Islet of Langerhans (tissue), 1 donor: ENCODE data around the gene TGM5.
"Not testable (repeated sequence)": the region's sequence is repeated elsewhere in the genome, so short reads cannot be mapped to it uniquely, and the experiment has no call there.

Source experiments
- FAIRE-seq: peaks from one replicate; lab custom pipeline; 2011; peaks lifted over from hg19 to GRCh38; lab: Jason Lieb, UNC

Gene TGM5

GRCh38 chr15:43266834-43267233 lies at the start of gene TGM5:
TGM5 (minus strand) TSS chr15:43266928; CDS start chr15:43266849, 79 bp downstream.
- FAIRE-seq, result no peak

GRCh38 chr15:43314171-43314570 lies 47.4 kb upstream of the TGM5 start:
- no peak for FAIRE-seq

- no peak for FAIRE-seq
Observed at GRCh38 chr15:43312378-43312777, 45.6 kb upstream of the TGM5 start.

GRCh38 chr15:43302205-43302817 lies 35.6 kb upstream of the TGM5 start, which contains the start of gene TGM7:
TGM7 (minus strand) TSS chr15:43302255.
- FAIRE-seq, result no peak

GRCh38 chr15:43299884-43300283 lies 33.2 kb upstream of the TGM5 start:
- FAIRE-seq, result no peak

GRCh38 chr15:43299411-43299810 lies 32.7 kb upstream of the TGM5 start:
- no peak for FAIRE-seq

GRCh38 chr15:43294091-43294706 lies 27.5 kb upstream of the TGM5 start:
- FAIRE-seq, result no peak

GRCh38 chr15:43293432-43293831 lies 26.7 kb upstream of the TGM5 start:
- no peak for FAIRE-seq

- FAIRE-seq, result no peak
Observed at GRCh38 chr15:43292375-43293078, 25.8 kb upstream of the TGM5 start.

GRCh38 chr15:43289656-43290055 lies 22.9 kb upstream of the TGM5 start:
- FAIRE-seq, result not testable (repeated sequence)

- FAIRE-seq, result no peak
Observed at GRCh38 chr15:43287254-43287653, 20.5 kb upstream of the TGM5 start.

- no peak for FAIRE-seq
Observed at GRCh38 chr15:43286074-43286473, 19.3 kb upstream of the TGM5 start.

- FAIRE-seq, result peak; percentile 96
Observed at GRCh38 chr15:43285609-43286037, 18.9 kb upstream of the TGM5 start.

GRCh38 chr15:43283526-43283925 lies 16.8 kb upstream of the TGM5 start:
- no peak for FAIRE-seq

GRCh38 chr15:43281926-43282602 lies 15.3 kb upstream of the TGM5 start:
- no peak for FAIRE-seq

GRCh38 chr15:43280996-43281395 lies 14.3 kb upstream of the TGM5 start:
- FAIRE-seq, result no peak

GRCh38 chr15:43279496-43279895 lies 12.8 kb upstream of the TGM5 start:
- FAIRE-seq, result no peak

- FAIRE-seq, result no peak
Observed at GRCh38 chr15:43278869-43279268, 12.1 kb upstream of the TGM5 start.

- no peak for FAIRE-seq
Observed at GRCh38 chr15:43277901-43278300, 11.2 kb upstream of the TGM5 start.

- no peak for FAIRE-seq
Observed at GRCh38 chr15:43277231-43277823, 10.6 kb upstream of the TGM5 start.

GRCh38 chr15:43276563-43277200 lies 10.0 kb upstream of the TGM5 start:
- FAIRE-seq, result no peak
